Measurements from ENCODE around the gene JMJD4.

Gene JMJD4, protein sequence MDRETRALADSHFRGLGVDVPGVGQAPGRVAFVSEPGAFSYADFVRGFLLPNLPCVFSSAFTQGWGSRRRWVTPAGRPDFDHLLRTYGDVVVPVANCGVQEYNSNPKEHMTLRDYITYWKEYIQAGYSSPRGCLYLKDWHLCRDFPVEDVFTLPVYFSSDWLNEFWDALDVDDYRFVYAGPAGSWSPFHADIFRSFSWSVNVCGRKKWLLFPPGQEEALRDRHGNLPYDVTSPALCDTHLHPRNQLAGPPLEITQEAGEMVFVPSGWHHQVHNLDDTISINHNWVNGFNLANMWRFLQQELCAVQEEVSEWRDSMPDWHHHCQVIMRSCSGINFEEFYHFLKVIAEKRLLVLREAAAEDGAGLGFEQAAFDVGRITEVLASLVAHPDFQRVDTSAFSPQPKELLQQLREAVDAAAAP

DNA sequence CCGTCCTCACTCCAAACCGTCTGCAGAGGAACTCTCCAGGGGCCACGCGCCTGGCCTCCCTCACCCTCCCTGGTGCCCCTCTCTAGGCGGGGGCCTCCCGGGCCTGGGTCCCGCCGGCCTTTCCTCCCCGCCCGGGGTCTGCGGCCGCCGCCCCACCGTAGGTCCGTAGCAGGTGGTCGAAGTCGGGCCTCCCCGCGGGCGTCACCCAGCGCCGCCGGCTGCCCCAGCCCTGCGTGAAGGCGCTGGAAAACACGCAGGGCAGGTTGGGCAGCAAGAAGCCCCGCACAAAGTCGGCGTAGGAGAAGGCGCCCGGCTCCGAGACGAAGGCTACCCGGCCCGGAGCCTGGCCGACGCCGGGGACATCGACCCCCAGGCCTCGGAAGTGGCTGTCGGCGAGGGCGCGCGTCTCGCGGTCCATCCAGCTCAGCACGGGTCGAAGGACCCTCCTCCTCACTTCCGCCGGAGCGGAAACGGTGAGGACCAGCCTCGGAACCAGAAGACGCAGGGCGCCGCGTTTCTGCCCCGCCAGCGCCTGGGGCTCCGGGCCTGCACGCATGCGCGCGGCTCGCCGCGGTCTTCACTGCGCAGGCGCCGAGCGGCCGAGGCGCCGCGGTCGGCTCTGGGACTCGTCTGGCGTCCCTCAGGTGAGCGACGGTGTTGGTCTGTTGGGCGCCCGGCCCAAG is at the start of gene JMJD4, which contains the start of gene SNAP47:
Gene JMJD4, minus strand, starts transcription at position 447 of the 683 bp plus-strand sequence. Its CDS starts 29 bp downstream, at position 418.
Gene SNAP47, plus strand, starts transcription at position 580 of the 683 bp plus-strand sequence. CDS start 12,302 bp downstream, outside the sequence.
- no peak for FAIRE-seq

DNA sequence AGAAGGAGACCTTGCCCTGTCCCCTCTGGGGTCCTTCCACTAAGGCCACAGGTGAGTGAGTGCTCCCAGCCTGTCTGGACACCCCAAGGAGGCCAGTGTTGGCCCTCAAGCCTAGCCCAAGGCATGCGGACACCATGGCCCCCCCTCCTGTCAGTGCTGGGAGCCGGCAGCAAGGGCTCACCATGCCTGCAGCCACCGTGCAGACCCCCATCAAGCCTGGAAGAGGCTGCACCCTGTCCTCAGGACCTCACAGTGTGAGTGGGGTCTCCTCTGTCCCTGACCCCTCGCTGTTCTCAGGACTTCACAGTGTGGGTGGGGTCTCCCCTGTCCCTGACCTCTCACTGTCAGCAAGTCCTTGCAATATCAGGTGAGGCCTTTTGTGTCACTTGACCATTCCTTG is 47.1 kb upstream of the JMJD4 start:
- FAIRE-seq, result no peak

GRCh38 chr1:227781314-227781930 is 46.3 kb upstream of the JMJD4 start:
- no peak for FAIRE-seq

DNA sequence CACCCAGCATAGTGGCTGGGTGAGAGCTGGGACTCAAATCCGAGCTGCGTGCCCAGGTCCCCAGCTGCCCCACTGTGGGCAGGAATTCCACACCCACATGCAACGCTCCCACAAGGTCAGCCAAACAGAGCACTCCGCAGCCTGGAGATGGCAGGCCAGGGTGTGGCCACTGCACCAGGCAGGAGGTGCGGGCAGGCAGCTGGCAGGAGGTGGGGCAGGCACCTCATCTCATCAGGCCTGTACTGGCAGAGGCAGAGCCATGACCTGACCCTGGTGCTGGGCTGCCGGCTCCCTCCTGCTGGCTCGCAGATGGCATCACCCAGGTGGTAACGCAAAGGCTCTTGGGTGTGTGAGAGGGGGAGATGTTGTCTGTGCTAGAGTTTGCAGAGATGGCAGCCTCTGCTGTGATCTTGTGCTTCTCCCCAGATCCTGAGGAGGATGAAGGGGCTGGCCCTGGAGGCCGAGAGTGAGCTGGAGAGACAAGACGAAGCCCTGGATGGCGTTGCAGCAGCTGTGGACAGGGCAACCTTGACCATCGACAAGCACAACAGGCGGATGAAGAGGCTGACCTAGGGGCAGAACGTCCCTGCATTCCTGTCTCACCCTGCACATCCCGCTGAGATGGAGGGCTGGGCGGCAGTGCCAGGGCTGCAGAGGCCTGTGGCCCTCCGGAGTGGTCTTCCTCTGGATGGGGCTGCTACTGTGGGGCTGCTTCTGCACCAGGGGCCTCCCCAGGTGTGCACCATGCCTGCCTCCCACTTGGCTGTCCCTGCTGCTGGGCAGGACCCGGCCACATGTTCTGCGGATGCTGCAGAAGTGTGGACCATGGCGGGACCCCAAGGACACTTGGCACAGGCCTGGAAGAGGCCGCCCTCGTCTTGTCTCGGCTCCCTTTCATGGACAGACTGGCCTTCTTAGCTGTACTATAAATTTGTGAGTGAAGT is 45.3 kb upstream of the JMJD4 start:
- no peak for FAIRE-seq

- FAIRE-seq, result no peak
Observed at GRCh38 chr1:227779685-227780084, 44.6 kb upstream of the JMJD4 start.

DNA sequence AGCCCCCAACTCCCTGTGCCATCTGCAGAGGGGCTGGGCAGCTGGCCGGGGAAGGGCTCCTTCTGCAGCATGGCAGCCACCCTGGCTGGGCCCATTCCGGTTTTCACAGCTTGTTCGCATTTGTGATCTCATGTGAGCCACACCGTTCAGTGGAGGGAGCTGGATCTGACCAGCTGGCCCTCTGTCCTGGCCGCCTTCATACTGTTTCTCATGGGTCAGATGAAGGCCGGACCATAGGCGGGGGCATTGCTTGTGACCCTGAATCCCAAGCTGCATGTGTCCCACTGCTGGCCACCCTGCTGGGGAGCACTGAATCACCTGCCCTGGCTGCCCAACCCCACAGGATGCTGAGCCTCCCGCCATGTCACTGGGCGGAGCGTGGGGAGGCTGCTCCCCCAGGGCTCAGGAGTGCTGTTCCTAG is 43.9 kb upstream of the JMJD4 start:
- no peak for FAIRE-seq

DNA sequence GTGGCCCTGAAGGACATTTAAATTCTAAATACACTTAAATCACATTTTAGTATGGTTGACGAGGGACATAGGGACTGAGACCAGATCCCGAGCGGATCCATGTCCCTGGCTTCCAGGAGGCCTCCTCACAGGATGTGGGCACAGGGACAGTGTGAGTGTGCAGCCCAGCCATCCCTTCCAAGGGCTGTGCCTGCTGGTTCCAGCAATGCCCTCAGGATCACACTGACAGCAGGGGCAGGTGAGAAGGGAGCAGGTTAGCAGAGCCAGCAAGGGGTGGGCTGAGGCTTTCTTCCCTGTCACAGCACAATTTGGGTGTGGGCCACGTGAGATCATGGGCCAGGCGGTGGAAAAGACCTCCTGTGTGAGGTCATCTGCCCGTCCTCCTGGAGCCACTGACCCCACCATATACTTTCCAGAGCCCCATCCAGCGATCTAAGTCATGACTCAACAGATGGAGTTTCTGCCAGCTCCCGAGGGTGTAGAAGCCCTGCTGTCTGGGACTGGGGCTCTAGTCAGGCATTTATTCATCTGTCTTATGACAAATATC is 43.4 kb upstream of the JMJD4 start:
- FAIRE-seq, result no peak

DNA sequence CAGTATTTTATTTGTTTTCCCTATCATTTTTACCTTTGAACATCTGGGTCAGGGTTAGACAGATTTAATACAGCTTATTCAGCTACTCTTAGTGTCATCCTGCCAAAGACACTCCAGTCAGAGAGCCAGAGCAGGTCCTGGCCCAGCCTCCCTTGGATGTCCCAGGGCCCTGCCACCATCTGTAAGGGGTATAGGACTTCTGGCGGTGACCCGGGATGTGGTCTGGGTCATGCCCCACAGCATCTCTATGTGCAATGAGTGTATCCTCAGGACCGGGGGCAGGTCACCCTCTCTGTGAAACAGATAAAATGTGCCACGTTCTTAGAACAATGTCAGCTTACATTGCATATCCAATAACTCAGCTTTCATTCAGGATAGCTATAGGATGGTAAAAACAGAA is 42.5 kb upstream of the JMJD4 start:
- FAIRE-seq, result no peak

DNA sequence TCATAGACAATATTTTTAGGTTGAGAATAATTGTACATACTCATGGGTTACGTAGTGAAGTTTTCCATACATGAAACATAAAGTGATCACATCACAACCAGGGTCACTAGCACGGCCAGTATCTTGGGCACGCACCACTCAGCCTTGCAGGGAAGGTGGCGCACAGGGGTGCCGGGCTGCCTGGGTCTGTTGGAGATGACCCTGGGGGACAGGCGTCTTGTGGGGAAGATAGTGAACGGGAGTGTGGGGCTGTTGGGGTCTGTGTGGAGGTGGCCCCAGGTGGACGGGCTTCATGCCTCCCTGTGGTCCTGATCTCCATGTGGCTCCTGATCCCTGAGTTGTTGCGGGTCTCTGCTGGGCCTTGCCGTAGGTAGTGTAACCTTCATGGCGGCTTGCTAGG is 42.1 kb upstream of the JMJD4 start:
- no peak for FAIRE-seq

DNA sequence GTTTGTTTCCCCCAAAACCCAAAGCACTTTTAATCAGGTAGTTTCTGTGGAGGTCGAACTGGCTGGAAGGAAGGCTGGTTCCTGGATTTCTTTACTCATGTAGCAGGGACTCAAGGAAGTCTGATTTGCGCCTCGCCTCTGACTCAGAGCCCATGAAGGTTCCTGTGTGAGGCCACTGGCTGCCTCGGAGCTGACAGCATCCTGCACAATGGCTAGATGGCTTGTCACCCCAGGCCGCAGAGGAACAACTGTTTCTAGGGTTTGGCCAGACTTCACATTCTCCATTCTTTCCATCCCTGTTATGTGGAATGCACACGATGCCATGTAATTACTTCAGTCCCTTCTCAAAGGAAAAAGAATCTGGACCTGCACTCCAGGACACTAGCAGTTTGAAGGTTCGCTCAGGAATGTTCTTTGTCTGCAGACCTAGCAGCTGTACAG is 41.2 kb upstream of the JMJD4 start:
- FAIRE-seq, result no peak

DNA sequence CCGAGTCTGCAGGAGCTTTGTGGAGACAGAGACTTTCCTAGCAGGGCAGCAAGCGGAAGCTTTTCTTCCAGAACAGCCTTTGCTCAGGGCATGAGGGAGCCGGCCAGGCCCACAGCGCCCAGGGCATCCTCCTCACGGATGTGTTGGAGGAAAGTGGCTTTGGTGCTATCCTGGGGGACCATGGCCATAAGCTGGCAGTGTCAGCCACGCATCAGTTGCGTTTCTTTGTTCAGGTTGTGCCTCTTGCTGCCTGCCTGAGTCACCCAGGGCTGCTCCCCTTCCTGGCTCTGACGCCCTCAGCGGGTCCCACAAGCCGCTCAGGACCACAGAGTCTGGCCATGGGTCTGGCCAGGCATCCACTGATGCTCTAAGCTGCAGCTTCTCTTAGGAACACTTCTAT is 40.7 kb upstream of the JMJD4 start:
- FAIRE-seq, result no peak

DNA sequence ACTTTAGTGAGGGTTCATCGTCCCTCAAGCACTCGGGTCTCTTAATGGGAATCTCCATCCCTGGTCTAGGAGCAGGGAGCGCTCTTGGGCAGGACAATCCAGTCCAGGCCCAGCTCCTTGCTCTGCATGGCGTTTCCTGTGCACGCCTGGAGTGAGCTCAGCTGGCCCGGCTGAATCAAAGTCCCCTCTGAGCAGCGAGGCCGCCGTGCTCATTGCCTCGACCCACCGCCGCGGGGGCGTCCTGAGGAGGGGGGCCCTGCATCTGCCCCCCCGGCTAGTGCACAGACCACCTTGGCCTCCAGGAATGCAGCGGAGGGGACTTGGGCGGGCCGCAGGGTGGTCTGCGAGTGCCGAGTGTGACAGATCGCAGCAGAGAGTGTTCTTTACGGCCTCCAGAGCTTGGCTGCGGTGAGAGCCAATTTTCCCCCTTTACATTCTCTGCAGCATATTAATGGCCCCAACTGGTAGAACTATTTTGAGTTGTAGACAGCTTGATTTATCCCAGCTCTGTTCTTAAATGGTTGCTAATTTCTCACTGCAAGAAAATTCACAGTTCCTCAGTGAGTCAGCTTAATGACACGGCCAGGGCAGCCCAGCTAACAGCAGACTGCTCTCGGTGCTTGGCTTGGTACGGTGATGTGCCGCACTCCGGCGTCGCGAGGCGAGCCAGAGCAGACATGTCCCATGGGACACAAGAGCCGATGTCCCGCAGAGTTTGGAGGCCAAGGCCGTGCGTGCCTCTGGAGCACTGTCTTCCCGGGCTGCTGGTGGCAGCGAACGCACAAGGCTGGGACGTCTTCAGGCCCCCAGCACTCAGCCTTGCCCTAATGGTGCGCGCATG is 39.9 kb upstream of the JMJD4 start:
- FAIRE-seq, result no peak

- FAIRE-seq, result no peak
Observed at GRCh38 chr1:227774051-227774731, 39.1 kb upstream of the JMJD4 start.

DNA sequence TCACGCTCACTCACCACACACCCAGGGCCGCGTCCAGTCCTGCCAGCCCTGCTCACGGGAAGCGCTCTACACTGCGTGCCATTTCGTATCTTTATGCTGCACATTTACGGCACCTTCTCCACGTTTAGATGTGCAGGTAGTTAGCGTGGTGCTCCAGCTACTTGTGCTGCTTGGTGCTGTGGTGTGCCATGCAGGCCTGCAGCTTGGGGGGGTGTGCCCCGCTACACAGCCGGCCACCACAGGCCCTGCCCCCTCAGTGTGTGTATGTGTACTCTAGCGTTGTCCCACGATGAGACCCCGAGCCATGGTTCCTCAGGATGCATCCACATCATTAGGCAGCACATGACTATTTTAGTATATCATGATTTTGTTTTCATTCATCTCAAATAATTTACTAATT is 38.5 kb upstream of the JMJD4 start:
- no peak for FAIRE-seq

GRCh38 chr1:227771771-227772170 is 36.7 kb upstream of the JMJD4 start:
- no peak for FAIRE-seq

GRCh38 chr1:227771326-227771725 is 36.2 kb upstream of the JMJD4 start:
- FAIRE-seq, result no peak

DNA sequence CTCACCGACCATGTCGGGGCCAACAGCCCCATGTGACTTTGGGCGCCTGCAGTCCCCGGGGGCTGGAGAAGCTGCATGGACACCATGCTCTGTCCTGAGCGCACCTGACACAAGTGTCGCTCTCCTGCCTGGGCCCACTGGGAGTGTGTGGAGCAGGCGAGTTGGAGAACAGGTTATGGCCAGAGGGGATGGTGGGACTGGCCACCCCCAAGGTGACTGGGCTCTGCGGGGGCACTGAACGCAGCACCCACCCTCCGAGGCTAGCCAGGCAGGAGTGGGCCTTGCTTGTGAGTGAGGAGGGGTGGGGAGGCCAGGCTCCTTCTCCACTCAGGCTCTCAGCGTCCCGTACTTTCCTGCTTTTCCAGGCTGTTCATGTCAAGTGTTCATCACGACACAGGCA is 35.7 kb upstream of the JMJD4 start:
- no peak for FAIRE-seq

- FAIRE-seq, result no peak
Observed at GRCh38 chr1:227769936-227770494, 34.9 kb upstream of the JMJD4 start.

- no peak for FAIRE-seq
Observed at GRCh38 chr1:227769047-227769935, 34.2 kb upstream of the JMJD4 start.
